ENCODE results near the gene TOMT.
A peak's percentile ranks its signal among the peaks of the same experiment; 100 is the strongest.

The TOMT gene

DNA sequence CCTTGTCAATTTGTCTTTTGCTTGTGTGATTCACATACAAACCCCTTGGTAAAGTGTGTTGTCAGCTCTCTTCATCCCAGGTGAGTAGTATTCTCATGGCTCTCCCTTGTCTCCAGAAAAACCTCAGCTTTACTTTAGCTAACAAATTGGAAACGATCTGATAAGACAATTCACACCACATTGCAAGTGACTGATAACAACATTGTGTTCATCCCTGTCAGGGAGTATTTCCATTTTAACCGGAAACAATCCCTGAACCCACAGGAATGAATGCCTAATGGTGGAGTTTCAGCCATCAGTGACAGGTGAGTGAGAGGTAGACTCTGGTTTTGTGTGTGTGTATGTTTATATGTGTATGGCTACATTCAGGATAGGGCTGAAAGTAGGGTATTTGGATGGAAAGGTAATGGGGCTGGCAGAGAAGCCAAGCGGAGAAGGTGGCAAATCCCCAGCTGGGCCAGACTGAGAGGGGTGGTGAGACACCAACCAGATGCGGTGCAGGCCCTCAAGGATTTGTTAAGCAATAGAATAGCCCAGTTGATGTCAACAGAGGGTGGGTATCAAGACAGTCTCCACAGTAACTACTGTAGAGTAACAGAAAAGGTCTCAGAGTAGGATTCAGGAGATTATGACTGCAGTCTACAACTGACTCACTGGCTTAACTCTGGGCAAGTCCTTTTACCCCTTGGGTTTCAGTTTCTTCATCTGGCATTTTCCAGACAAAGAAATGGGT lies 17.5 kb upstream of the TOMT start:
- DNase-seq, result no peak

- DNase-seq, result peak; percentile 86 to 95
These were observed 14.4 kb upstream of the TOMT start for GRCh38 chr11:72091292-72091691.

DNA sequence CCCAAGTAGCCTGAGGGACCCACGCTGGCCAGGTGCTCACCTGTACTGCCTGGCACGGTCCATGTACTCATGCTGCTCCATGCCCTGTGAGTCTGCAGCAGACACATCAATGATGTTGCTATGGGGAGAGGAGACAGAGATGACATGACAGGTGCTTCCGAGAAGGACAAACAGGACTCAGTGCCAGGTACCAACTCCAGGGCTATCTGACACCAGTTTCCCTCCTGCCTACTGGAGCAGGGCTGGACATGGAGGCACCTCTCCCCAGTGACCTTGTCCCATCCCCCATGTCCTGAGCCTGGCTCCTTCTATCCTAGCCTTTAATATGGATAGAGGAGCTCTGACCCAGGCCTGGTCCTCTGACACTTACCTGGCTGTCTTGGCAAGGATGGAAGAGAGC lies 7.0 kb upstream of the TOMT start:
- DNase-seq, result no peak

GRCh38 chr11:72100009-72100408 lies 5.7 kb upstream of the TOMT start:
- DNase-seq, result no peak

GRCh38 chr11:72100462-72100861 lies 5.3 kb upstream of the TOMT start:
- peak; percentile 94 to 96 for DNase-seq

DNA sequence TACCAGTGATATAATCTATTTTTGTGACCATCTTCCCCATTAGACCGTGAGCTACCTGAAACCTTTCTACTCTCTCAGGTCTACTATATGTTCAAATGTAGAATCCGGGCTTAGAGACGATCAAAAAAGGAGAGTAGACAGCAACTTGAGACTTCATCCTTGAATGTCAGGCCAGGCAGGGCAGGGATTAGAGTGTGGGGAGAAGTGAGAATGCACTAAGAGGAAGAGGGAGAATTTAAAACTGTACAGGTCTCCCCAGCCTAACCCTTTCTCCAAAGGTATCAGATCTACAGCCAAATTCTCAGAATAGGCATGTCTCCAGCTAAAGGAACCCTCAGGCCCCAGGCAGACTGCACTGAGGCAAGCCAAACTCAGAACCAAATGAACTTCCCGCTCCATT lies 3.6 kb upstream of the TOMT start:
- DNase-seq, result no peak

DNA sequence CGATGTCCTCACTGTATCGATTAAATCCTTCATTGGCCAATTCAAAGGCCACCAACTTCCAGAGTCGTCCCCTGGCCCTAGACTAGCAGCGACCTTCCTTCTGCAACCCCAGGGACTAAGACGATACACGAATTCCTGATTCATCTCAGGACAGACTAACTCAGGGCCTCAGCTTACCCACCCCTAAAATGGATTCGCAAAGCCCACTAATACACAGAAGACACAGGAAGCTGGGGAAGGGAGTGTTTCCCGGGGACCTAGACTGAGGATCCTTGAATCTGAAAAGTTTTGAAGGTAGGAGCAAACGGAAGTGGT lies 3.1 kb upstream of the TOMT start:
- no peak for DNase-seq

- peak; percentile 96 to 98 for DNase-seq
These were observed 2.6 kb upstream of the TOMT start, which contains the start of gene LAMTOR1 for GRCh38 chr11:72102946-72103753. TSS of gene LAMTOR1 (minus strand) at chr11:72103297. CDS start at chr11:72103224, 73 bp downstream.

DNA sequence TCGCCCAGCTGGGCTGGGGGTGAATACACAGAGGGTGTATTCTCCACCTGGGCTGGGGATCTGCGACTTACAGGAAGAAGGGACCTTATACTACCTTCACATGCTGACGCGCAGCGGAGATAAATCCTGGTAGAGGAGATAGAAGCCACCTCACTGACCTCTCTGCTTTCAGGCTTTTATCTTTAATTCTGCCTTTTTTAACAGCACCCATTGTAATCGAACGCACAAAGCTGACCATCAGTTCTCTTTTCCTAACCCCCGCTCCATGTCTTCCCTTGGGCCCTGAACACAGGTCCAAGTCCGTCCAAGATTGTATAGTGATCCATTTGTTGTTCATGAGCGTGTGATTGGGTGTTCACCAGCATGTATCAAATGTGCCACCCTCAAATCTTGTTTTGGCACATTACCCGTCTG lies 2.0 kb upstream of the TOMT start:
- no peak for DNase-seq

GRCh38 chr11:72111300-72112142 lies 5.8 kb downstream of the TOMT start:
- DNase-seq, result no peak

DNA sequence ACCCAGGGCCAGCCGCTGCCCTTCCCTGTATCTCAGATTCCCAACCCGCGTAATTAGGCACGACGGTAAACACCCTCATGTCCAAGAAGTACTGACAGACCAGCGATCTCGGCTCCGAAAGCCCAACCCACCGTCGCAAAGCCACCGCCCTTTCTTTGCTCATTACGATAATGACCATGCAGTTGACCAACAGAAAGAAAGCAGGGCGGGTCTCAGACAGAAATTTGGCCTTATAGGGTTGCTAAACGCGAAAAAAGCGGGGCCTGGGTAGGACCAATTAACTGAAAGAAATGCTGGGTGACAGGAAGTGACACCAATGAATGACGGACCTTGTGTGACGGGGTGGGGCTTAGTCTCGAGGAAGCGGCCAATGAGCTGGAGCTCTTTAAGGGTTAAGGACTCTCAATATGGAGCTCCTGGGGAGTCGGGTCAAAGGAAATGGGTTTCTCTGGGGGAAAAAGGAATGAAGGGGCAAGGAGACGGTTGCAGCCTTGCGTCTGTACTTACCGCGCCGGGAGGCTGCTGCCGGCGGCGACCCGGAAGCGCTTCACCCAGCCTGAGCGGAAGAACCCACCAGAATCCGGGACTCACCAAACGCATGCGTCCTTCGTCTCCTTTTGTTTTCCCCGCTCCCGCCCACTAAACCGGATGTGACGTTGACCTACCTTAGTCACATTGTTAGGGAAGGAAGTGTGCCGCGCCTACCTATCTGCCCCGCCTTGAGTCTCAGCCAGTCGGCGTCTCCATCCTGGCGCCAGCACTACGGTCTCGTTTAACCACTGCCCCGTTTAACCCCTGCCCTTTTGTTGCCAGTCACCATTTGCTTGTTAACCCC lies 6.6 kb downstream of the TOMT start, which contains the start of gene ANAPC15:
Gene ANAPC15 (minus strand): TSS at position 553 of the 835 bp plus-strand sequence. CDS start 1,419 bp downstream, outside the sequence.
- DNase-seq, result peak; percentile 98 to 99

DNA sequence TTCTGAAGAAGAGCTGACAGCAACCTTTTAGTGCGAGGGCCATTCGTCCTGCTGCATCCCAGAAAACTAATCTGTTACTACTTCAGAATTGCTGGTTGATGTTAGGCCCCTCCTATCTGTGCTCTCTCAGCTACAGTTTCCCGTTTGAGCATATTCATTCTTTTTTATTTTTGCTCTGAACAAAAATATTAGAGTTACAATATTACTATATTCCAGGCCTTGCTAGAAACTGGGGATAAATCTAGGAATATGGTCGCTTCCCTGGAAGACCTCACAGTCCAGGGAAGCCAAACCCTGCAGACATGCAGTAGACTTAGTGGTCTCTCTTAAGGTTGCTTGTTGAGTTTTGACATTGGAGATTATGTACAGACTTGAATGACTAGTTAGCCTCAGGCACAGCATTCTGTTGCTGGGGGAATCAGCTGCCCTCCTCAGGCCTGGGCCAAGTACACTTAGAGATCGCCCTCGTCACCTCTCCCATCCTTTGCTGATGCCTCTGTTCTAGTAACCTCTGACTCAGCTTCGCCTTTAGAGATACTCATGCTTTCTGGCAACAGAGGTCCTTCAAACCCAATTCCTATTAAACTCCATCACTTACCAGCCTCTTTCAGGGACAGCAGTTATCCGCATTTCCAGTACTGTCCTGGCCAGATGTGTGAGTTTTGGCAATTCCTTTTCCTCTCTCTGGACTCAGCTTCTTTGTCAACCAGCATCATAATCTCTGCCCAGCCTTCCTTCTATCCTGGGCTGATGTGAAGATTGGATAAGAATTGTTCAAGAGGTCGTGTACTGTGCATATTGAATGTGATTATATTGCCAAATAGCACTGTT lies 7.5 kb downstream of the TOMT start:
- no peak for DNase-seq

DNA sequence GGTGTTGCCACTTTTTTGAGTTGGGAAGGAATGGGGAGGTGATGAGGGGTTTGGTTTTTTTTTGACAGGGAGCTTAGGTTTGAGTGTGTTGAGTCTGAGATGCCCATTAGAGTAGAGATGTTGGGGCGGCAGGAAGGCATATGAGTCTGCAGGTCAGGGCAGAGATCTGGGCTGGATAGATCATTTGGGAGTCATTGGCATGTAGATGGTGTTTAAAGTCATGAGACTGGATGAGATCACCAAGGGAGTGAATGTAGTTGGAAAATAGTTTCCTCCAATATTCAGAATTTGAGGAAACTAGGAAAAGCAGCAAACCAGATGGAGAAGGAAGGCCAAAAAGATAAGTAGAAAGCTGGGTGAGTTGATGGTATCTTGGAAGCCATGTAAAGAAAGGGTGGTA lies 8.8 kb downstream of the TOMT start:
- no peak for DNase-seq

DNA sequence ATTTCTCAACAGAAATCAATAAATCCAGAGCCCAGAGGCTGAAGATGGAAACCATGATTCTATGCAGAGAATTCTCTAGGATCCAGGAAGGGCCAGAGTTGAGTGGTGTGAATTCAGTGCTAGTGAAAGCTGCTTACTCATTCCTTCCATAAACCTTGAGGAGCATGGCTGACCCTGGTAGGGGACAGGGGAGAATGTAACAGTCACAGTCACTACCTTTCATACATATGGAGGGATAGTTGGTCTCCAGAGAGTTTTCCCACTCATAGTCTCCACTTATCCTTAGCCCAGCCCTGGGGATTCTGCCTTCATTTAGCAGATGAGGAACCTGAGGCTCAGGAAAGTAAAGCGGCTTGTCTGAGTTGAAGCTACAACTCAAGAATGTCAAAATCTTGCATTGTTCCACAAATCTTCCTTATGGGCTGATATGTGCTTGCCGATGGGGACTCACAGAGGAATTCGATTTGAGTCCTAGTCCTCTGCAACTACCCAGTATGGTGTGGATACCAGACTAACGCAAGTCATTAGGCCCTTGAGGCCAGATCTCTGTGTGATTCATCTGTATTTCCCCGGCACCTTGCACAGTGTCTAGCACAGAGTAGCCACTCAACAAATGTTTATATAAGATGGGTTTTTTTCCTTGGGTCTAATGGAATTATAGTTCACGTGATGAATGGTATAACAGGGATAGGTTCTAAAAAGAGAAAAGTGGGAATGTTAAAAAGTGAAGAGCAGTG lies 10.5 kb downstream of the TOMT start:
- no peak for DNase-seq

DNA sequence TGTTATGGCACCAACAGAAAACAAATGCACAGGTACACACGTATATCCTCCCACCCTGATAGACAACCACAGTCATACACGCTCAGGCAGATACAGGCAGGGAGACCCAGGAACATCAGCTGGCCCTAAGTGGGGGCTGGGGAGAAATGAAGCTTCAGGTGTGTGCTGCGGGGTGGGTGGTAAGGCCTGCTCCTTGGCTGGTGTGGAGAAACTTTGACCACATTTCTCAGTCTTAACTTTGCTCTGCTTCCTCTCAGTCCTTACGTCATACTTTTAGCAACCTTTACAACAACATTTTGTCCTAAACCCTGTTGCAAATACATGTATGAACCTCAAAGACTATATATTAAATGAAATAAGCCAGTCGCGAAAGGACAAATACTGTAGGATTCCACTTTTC lies 13.5 kb downstream of the TOMT start:
- DNase-seq, result peak; percentile 72 to 78

DNA sequence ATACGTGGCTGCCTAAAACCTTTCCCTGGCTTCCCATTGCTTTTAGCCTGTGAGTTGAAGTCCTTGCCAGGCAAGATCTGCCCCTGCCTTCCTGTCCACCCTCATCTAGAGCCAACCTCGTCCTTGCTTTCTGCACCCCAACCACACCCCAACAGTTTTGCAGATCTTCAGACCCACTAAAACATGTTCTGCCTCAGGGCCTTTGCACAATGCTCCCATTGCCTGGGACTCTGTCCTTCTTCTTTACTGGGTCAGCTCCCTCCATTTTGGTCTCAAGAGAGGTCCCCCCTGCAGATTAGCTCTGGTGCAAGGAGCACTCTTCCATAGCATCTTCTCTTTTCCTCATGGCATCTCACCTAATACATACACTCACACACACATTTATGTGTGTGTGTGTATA lies 15.2 kb downstream of the TOMT start:
- no peak for DNase-seq

- DNase-seq, result no peak
These were observed 16.9 kb downstream of the TOMT start for GRCh38 chr11:72122607-72123006.

DNA sequence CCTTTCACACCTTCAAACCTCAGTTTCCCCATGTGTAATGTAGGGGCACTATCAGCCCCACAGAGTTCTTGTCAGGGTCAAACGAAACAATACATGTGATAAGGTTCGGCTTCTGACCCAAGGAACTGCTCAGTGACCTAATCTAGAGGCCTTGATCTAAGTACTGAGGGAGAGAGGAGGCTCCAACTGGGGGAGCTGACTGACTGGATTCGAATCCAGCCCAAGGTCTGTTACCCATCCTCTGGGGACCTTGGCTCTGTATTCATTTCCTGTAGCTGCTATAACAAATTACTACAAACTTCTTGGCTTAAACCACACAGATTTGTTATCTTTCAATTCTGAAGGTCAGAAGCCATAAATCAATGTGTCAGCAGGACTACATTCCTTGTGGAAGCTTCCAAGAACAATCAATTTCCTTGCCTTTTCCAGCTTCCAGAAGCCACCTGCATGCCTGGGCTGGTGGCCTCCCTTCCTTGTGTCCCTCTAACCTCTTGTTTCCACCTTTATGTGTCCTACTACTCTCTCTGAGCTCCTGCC lies 17.5 kb downstream of the TOMT start:
- DNase-seq, result no peak

GRCh38 chr11:72124046-72124445 lies 18.3 kb downstream of the TOMT start:
- DNase-seq, result no peak

DNA sequence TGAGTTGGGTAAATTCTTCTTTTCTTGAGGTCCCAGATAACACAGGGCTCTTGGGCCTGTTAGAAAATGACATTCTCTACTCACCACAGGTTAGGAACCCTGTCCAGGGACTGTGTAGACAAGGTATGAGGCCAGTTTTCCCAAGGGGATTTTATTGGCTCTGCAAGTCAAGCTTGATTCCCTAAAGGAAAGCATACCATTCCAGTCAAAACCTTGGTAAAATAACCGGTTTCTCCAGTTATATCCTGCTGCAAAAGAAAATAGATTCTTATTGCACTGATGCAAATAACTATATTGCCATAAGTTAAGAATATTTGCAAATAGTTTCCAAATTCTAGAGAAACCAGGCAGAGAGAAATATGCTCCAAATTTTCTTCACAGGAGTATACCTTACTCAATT lies 20.2 kb downstream of the TOMT start:
- DNase-seq, result no peak
